Glutamatergic neuron (in vitro differentiated cells): ENCODE measurements around the gene ZNF575. TPM values are rescaled to one million over a fixed set of nuclear protein-coding genes. Genes with fewer than 3 reads are reported as not detected.

Experiments used
- DNase-seq: peaks from one replicate; pipeline ENCODE4 v3.0.0; 2022
- H3K27ac Mint-ChIP-seq: one replicate; pipeline ENCODE4 v1.8.0; 2020; ENCODE audit warnings: mild to moderate bottlenecking, mixed read lengths, inconsistent platforms; ENCODE audit not compliant: unreplicated experiment
- H3K27me3 Mint-ChIP-seq: one replicate; pipeline ENCODE4 v1.8.0; 2020; ENCODE audit warnings: mild to moderate bottlenecking, moderate library complexity, mixed read lengths, inconsistent platforms; ENCODE audit not compliant: unreplicated experiment
- H3K36me3 Mint-ChIP-seq: one replicate; pipeline ENCODE4 v1.8.0; 2020; ENCODE audit warnings: mild to moderate bottlenecking, mixed read lengths, inconsistent platforms; ENCODE audit not compliant: unreplicated experiment
- H3K4me1 Mint-ChIP-seq: one replicate; pipeline ENCODE4 v1.8.0; 2020; ENCODE audit warnings: mild to moderate bottlenecking, low read depth, mixed read lengths, inconsistent platforms; ENCODE audit not compliant: unreplicated experiment
- H3K4me3 Mint-ChIP-seq: one replicate; pipeline ENCODE4 v1.8.0; 2020; ENCODE audit warnings: mild to moderate bottlenecking, mixed read lengths, inconsistent platforms; ENCODE audit not compliant: unreplicated experiment
- H3K9me3 Mint-ChIP-seq: one replicate; pipeline ENCODE4 v1.8.0; 2020; ENCODE audit warnings: mild to moderate bottlenecking, moderate library complexity, mixed read lengths, inconsistent platforms; ENCODE audit not compliant: unreplicated experiment
- total RNA-seq: library from RNA; stranded (reverse); fragmentation: NEBNext Ultra II Directional; extraction: Animal tissue kit (Norgen Biotek cat#: 25700); gene quantifications from one replicate; pipeline ENCODE4 v1.2.1, GENCODE V29; 2021; ENCODE audit not compliant: unreplicated experiment
- TF ChIP-seq, protein P1 (sequence below): fragments of 200-600 bp; sonication (generic); IDR thresholded peaks from one replicate; pipeline ENCODE4 v1.5.0; 2021; ENCODE audit not compliant: partially characterized antibody, unreplicated experiment

The ZNF575 gene
- total RNA-seq, 1 donor from 2014 or later, result 2.0 TPM

DNA sequence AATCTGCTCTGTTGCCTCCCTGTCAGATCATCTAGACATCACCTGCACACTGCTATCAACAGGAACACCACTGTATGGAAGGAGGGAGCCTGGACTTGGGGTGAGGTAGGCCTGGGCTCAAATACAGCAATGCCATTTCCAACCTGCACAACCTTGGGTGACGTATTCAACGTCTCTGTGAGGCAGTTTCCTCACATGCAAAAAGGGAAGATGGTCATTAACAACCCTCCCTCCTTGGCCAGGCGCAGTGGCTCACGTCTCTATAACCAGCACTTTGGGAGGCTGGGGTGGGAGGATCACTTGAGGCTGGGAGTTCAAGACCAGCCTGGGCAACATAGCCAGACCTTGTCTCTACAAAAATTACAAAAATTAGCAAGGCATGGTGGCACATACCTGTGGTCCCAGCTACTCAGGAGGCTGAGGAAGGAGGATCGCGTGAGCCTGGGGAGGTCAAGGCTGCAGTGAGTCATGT is 29.3 kb downstream of the ZNF575 start:
- H3K9me3 Mint-ChIP-seq, result no peaks in the 10 kb centered on the region
- TF ChIP-seq, protein P1, sequence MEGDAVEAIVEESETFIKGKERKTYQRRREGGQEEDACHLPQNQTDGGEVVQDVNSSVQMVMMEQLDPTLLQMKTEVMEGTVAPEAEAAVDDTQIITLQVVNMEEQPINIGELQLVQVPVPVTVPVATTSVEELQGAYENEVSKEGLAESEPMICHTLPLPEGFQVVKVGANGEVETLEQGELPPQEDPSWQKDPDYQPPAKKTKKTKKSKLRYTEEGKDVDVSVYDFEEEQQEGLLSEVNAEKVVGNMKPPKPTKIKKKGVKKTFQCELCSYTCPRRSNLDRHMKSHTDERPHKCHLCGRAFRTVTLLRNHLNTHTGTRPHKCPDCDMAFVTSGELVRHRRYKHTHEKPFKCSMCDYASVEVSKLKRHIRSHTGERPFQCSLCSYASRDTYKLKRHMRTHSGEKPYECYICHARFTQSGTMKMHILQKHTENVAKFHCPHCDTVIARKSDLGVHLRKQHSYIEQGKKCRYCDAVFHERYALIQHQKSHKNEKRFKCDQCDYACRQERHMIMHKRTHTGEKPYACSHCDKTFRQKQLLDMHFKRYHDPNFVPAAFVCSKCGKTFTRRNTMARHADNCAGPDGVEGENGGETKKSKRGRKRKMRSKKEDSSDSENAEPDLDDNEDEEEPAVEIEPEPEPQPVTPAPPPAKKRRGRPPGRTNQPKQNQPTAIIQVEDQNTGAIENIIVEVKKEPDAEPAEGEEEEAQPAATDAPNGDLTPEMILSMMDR, result no peak
- no peaks in the 10 kb centered on the region for H3K27me3 Mint-ChIP-seq
- DNase-seq, result no peak
- no peak overlapping the region for H3K4me3 Mint-ChIP-seq
- peaks cover 14% of the 10 kb centered on the region for H3K4me1 Mint-ChIP-seq
- H3K27ac Mint-ChIP-seq, result no peak overlapping the region
- H3K36me3 Mint-ChIP-seq, result peaks cover 4% of the 10 kb centered on the region

DNA sequence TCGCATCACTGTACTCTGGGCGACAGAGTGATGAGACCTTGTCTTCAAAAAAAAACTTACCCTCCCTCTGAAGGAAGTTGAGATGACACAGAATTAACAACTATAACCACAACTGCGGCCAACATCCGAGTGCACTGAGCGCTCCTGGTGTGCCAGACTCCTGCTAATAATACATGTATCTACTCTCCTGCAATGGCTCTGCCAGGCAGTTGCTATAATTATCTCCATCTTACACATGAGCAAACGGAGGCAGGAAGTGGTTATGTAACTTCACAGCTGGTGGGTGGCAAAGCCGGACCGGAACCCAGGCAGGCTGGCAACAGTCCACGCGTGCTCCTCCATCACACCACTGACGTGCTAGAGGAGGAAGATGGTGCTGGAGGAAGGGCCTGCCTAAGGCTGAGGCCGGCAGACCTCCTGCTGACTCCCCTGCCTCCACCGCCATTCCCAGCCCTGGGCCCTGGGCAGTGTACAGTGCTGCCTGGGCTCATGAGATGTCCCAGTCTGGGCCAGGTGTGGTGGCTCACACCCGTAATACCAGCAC is 29.8 kb downstream of the ZNF575 start:
- H3K27me3 Mint-ChIP-seq, result no peaks in the 10 kb centered on the region
- no peak for DNase-seq
- H3K4me3 Mint-ChIP-seq, result no peak overlapping the region
- H3K36me3 Mint-ChIP-seq, result peaks cover 4% of the 10 kb centered on the region
- no peaks in the 10 kb centered on the region for H3K9me3 Mint-ChIP-seq
- peaks cover 14% of the 10 kb centered on the region for H3K4me1 Mint-ChIP-seq
- TF ChIP-seq, protein P1, result no peak
- H3K27ac Mint-ChIP-seq, result no peak overlapping the region

DNA sequence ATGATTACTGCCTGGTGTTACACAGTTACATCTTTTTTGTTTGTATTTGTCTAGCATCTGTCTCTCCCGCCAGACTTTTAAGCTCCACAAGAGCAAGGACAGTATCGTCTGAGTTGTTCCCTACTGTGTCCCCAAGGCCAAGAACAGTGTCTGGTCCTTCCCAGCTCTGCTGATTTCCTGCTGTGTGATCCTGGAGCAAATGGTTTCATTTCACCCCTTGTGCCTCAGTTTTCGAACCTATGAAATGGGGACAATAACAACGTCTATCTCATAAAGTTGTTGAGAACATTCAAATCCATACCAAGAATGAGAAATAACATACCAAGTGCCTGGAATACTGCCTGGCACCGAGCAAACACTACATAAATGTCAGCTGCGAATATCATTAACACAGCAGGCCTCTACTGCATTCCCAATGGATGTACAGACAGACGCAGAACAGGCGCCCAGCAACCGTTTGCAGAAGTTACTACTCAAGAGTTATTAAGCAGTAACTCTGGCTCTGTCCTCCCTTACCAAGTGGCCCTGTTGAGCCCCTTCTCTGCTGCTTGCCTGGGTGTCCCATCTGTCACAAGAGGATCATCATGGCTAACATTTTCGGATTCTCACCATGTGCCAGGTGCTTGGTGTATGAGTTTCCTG is 30.9 kb downstream of the ZNF575 start:
- no peaks in the 10 kb centered on the region for H3K9me3 Mint-ChIP-seq
- no peak overlapping the region for H3K27ac Mint-ChIP-seq
- H3K4me1 Mint-ChIP-seq, result peaks cover 14% of the 10 kb centered on the region
- TF ChIP-seq, protein P1, result no peak
- no peak overlapping the region for H3K4me3 Mint-ChIP-seq
- peaks cover 4% of the 10 kb centered on the region for H3K36me3 Mint-ChIP-seq
- DNase-seq, result no peak
- H3K27me3 Mint-ChIP-seq, result no peaks in the 10 kb centered on the region

DNA sequence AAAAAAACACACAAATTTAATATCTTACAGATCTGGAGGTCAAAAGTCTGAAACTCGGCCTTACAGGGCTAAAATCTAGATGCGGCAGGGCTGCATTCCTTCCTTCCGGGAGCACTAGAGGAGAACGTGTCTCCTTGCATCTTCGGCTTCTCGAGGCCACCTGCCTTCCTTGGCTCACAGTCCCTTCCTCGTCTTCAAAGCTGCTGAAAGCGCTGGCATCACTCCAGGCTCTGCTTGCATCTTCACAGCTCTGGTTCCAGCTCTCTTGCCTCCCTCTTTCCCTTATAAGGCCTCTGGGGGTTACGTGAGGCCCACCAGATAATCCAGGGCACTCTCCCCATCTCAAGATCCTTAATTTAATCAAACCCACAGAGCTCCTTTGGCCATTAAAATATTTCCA is 31.8 kb downstream of the ZNF575 start:
- Mint-ChIP-seq H3K4me1 (peaks cover 14% of the 10 kb centered on the region), H3K27ac (no peak overlapping the region), H3K36me3 (no peaks in the 10 kb centered on the region), H3K4me3 (no peak overlapping the region), H3K9me3 (no peaks in the 10 kb centered on the region), H3K27me3 (peaks cover under 1% of the 10 kb centered on the region)
- DNase-seq, result no peak
- TF ChIP-seq, protein P1, result no peak

DNA sequence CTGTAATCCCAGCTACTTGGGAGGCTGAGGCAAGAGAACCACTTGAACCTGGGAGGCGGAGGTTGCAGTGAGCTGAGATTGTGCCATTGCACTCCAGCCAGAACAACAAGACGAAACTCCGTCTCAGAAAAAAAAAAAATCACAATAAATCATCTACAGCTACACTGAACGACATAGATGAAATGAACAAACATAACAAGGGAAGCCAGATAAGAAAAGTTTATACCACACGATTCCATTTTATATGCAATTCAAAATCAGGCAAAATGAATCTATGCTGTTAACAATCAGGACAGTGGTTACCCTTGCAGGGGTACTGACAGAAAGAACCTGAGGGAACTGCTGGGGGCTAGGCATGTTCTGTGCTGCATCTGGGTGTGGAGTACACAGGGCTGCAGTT is 36.7 kb downstream of the ZNF575 start:
- H3K27me3 Mint-ChIP-seq, result peaks cover 6% of the 10 kb centered on the region
- H3K27ac Mint-ChIP-seq, result peak overlapping the region; percentile 80
- H3K4me3 Mint-ChIP-seq, result peak overlapping the region; percentile 3
- no peak for DNase-seq
- H3K9me3 Mint-ChIP-seq, result peaks cover 7% of the 10 kb centered on the region
- peaks cover 21% of the 10 kb centered on the region for H3K4me1 Mint-ChIP-seq
- no peaks in the 10 kb centered on the region for H3K36me3 Mint-ChIP-seq
- TF ChIP-seq, protein P1, result no peak
